Gastrocnemius medialis (tissue), 4 donors: Measurements from ENCODE around the gene GARRE1.

ENCODE experiments used
- POLR2A ChIP-seq, 2 donors: fragments of 450-650 bp; IDR thresholded peaks; one replicate each; pipeline ENCODE4 v1.6.1; 2017; ENCODE audit warnings: antibody characterized with exemption in 2 of 2, mild to moderate bottlenecking in 2 of 2, moderate library complexity in 2 of 2
- TF ChIP-seq, protein P1 (sequence below), 5 experiments: fragments of 450-650 bp in 3 of 5; fragments of 200-600 bp in 2 of 5; sonication (generic) in 2 of 5; IDR thresholded peaks in 4 of 5; conservative IDR thresholded peaks in 1 of 5; 1 replicate in 4 of 5; 2 replicates in 1 of 5; pipeline ENCODE4 v1.5.1; 2016 to 2019; ENCODE audit warnings: antibody characterized with exemption in 5 of 5, mild to moderate bottlenecking in 3 of 5, moderate library complexity in 3 of 5

DNA sequence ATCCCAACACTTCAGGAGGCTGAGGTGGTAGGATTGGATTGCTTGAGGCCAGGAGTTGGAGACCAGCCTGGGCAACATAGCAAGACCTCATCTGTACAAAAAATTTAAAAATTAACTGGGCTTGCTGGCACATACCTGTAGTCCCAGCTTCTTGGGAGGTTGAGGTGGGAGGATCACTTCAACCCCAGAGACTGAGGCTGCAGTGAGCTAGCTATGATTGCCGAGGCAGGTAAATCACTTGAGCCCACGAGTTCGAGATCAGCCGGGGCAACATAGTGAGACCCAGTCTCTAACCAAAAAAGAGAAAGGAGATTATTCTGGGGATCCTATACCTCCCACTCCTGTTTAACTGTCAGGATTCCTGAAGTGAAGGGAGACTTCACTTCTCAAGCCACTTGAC is 16.4 kb upstream of the GARRE1 start:
- TF ChIP-seq, protein P1, sequence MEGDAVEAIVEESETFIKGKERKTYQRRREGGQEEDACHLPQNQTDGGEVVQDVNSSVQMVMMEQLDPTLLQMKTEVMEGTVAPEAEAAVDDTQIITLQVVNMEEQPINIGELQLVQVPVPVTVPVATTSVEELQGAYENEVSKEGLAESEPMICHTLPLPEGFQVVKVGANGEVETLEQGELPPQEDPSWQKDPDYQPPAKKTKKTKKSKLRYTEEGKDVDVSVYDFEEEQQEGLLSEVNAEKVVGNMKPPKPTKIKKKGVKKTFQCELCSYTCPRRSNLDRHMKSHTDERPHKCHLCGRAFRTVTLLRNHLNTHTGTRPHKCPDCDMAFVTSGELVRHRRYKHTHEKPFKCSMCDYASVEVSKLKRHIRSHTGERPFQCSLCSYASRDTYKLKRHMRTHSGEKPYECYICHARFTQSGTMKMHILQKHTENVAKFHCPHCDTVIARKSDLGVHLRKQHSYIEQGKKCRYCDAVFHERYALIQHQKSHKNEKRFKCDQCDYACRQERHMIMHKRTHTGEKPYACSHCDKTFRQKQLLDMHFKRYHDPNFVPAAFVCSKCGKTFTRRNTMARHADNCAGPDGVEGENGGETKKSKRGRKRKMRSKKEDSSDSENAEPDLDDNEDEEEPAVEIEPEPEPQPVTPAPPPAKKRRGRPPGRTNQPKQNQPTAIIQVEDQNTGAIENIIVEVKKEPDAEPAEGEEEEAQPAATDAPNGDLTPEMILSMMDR (IDR thresholded peaks at IDR 0.05 in 4 of 5, conservative IDR thresholded peaks at IDR 0.05 in 1 of 5): no peak
- TF ChIP-seq POLR2A (IDR thresholded peaks at IDR 0.05): no peak
